Measurements from ENCODE around the gene XPOT.

DNA sequence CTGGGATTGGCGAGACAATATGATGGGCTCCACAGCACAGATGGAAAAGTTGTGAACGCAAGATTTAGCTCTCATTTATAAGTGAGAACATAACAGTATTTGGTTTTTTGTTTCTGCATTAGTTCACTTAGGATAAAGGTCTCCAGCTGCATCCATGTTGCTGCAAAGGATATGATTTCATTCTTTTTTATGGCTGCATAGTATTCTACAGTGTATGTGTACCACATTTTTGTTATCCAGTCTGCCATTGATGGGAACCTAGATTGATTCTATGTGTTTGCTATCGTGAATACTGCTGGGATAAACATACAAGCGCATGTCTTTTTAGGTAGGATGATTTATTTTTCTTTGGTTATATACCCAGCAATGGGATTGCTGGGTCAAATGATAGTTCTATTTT, 71.3 kb downstream of the XPOT start:
- TF ChIP-seq, protein P1, sequence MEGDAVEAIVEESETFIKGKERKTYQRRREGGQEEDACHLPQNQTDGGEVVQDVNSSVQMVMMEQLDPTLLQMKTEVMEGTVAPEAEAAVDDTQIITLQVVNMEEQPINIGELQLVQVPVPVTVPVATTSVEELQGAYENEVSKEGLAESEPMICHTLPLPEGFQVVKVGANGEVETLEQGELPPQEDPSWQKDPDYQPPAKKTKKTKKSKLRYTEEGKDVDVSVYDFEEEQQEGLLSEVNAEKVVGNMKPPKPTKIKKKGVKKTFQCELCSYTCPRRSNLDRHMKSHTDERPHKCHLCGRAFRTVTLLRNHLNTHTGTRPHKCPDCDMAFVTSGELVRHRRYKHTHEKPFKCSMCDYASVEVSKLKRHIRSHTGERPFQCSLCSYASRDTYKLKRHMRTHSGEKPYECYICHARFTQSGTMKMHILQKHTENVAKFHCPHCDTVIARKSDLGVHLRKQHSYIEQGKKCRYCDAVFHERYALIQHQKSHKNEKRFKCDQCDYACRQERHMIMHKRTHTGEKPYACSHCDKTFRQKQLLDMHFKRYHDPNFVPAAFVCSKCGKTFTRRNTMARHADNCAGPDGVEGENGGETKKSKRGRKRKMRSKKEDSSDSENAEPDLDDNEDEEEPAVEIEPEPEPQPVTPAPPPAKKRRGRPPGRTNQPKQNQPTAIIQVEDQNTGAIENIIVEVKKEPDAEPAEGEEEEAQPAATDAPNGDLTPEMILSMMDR (conservative IDR thresholded peaks at IDR 0.05), result no peak
- no peak for TF ChIP-seq EZH2 (IDR thresholded peaks at IDR 0.05; ENCODE audit: low read depth)

All from PC-9 (cell line).